Colonic mucosa (tissue), 4 donors: ENCODE measurements around the gene ISCA2. TPM values are rescaled to one million over a fixed set of nuclear protein-coding genes. Genes with fewer than 3 reads are reported as not detected.

Source experiments
- DNase-seq: peaks from one replicate; pipeline ENCODE4 v3.0.0-alpha.2; 2020
- H3K27ac ChIP-seq: fragments of 200-600 bp; one replicate; pipeline ENCODE4 v1.8.0; 2021
- H3K27me3 ChIP-seq: fragments of 200-600 bp; one replicate; pipeline ENCODE4 v1.8.0; 2021
- H3K36me3 ChIP-seq: fragments of 200-600 bp; one replicate; pipeline ENCODE4 v1.8.0; 2021
- H3K4me1 ChIP-seq: fragments of 200-600 bp; one replicate; pipeline ENCODE4 v1.8.0; 2021; ENCODE audit warnings: mild to moderate bottlenecking
- H3K4me3 ChIP-seq: fragments of 200-600 bp; one replicate; pipeline ENCODE4 v1.8.0; 2021
- H3K9ac ChIP-seq, 2 donors: one replicate each; pipeline ENCODE4 v1.7.0; 2013; ENCODE audit warnings: control low read depth in 2 of 2, low read depth in 2 of 2, low read length in 2 of 2
- H3K9me3 ChIP-seq: fragments of 200-600 bp; one replicate; pipeline ENCODE4 v1.8.0; 2021
- intact Hi-C: fragments of 100-400 bp; cut with DNase I; formaldehyde crosslinking; loops from one replicate; pipeline ENCODE4 v1.14.1; 2022
- total RNA-seq, 2 donors: library from RNA; stranded (reverse); fragmentation: NEBNext Ultra II Directional in 1 of 2; extraction: Animal tissue kit (Norgen Biotek cat#: 25700) in 1 of 2; gene quantifications; one replicate each; pipeline ENCODE4 v1.2.1, GENCODE V29; 2021
- TF ChIP-seq, protein P1 (sequence below): fragments of 200-600 bp; IDR thresholded peaks from one replicate; pipeline ENCODE4 v1.8.0; 2022; ENCODE audit warnings: antibody characterized with exemption, mild to moderate bottlenecking
- donor health status: healthy.
- donor health status: DM: no; HTN: no; CAD: no.
- donor health status: DM: no; HTN: no; CAD: no.

ISCA2 gene
- total RNA-seq, 2 donors from 2014 or later, result 42.0 to 43.1 TPM

GRCh38 chr14:74524812-74525135 lies 31.2 kb downstream of the ISCA2 start:
- Histone ChIP-seq H3K27ac (no peak overlapping the region), H3K27me3 (no peaks in the 10 kb centered on the region), H3K36me3 (no peaks in the 10 kb centered on the region), H3K9me3 (no peaks in the 10 kb centered on the region), H3K4me1 (no peaks in the 10 kb centered on the region), H3K4me3 (no peak overlapping the region), H3K9ac (no peak overlapping the region)
- intact Hi-C loops, result no loop called here
- no peak for DNase-seq
- TF ChIP-seq, protein P1, sequence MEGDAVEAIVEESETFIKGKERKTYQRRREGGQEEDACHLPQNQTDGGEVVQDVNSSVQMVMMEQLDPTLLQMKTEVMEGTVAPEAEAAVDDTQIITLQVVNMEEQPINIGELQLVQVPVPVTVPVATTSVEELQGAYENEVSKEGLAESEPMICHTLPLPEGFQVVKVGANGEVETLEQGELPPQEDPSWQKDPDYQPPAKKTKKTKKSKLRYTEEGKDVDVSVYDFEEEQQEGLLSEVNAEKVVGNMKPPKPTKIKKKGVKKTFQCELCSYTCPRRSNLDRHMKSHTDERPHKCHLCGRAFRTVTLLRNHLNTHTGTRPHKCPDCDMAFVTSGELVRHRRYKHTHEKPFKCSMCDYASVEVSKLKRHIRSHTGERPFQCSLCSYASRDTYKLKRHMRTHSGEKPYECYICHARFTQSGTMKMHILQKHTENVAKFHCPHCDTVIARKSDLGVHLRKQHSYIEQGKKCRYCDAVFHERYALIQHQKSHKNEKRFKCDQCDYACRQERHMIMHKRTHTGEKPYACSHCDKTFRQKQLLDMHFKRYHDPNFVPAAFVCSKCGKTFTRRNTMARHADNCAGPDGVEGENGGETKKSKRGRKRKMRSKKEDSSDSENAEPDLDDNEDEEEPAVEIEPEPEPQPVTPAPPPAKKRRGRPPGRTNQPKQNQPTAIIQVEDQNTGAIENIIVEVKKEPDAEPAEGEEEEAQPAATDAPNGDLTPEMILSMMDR, result no peak

DNA sequence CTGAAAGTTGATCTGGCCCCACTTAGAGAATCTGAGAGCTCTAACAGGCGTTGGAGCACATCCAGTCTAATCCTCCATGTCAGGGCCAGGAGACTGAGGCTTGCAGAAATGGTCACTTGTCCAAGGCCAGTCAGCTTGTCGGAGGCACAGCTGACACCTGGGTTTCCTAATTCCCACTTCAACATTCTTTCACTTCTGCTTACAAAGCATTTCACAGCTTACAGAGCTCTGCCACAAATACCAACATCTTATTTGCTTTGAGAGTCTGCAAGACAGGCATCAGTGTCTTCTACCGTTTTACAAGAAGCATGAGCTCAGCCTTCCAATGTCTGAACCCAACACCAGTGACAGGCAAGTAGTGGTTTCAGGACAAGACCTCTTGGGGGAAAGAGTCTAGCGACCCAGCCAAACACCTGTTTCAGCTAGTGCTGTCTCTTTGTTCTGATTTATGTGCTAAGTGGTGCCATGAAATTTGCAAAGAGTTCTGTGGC lies 31.8 kb downstream of the ISCA2 start:
- Histone ChIP-seq H3K36me3 (no peaks in the 10 kb centered on the region), H3K9ac (no peak overlapping the region), H3K27me3 (no peaks in the 10 kb centered on the region), H3K27ac (no peak overlapping the region), H3K9me3 (no peaks in the 10 kb centered on the region), H3K4me3 (no peak overlapping the region), H3K4me1 (no peaks in the 10 kb centered on the region)
- no peak for DNase-seq
- intact Hi-C loops, result no loop called here
- TF ChIP-seq, protein P1, result no peak

- DNase-seq, result no peak
- Histone ChIP-seq H3K36me3 (no peaks in the 10 kb centered on the region), H3K27me3 (no peaks in the 10 kb centered on the region), H3K4me3 (no peak overlapping the region), H3K9me3 (no peaks in the 10 kb centered on the region), H3K9ac (no peak overlapping the region), H3K27ac (no peak overlapping the region), H3K4me1 (no peaks in the 10 kb centered on the region)
- TF ChIP-seq, protein P1, result no peak
- intact Hi-C loops, result no loop called here
Measured at GRCh38 chr14:74526854-74527585, 33.5 kb downstream of the ISCA2 start.

DNA sequence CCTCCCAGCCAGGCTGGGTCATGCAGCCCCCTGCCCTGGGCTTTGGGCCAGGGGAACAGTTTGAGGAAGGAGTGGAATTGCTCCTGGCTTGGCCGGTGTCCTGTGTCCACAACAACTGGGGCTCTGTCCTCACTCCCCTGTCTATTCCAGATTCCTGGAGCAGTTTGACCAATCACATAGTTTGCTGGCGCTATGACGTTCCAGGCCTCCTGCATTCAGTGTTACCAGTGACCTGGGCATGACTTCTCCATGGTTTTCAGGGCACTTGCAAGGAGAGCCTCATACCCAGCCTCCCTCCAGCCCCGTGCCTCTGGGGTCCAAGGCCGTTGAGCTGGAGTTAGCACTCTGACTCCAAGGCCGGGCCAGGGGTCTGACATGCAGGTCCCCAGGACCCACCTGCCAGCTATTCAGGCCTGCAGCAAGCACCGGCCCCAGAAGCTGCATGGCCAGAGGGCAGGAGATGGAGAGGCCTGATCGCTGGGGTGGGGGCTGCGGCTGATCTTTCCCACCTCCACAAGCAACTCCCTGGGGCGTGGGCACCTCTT lies 34.2 kb downstream of the ISCA2 start:
- DNase-seq, result no peak
- H3K9ac ChIP-seq, result no peak overlapping the region
- H3K4me1 ChIP-seq, result no peaks in the 10 kb centered on the region
- no peaks in the 10 kb centered on the region for H3K27me3 ChIP-seq
- TF ChIP-seq, protein P1, result no peak
- H3K27ac ChIP-seq, result no peak overlapping the region
- H3K9me3 ChIP-seq, result no peaks in the 10 kb centered on the region
- H3K4me3 ChIP-seq, result no peak overlapping the region
- no peaks in the 10 kb centered on the region for H3K36me3 ChIP-seq
- intact Hi-C loops, result no loop called here

DNA sequence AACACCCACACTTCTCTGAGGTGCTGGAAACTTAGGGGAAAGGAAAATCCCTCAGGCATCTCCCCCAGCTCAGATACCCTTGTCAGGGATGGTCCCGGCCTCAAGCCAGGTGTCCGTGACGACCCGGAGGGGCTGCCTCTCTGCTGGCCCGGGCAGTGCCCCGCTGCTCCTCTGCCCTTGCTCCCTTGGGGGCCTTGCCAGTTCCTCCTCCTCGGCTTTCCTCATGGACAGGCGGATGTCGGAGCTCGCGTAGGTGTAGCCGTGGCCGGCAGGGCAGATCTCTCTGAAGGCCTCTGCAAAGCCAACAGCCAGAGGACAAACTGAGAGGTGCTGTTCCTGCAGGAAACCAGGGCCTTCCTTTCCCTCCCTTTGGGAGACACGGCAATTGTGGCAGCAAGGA lies 34.8 kb downstream of the ISCA2 start:
- no peak overlapping the region for H3K27ac ChIP-seq
- no peaks in the 10 kb centered on the region for H3K27me3 ChIP-seq
- no peak overlapping the region for H3K9ac ChIP-seq
- intact Hi-C loops, result no loop called here
- TF ChIP-seq, protein P1, result no peak
- H3K9me3 ChIP-seq, result no peaks in the 10 kb centered on the region
- no peaks in the 10 kb centered on the region for H3K36me3 ChIP-seq
- DNase-seq, result no peak
- H3K4me1 ChIP-seq, result no peaks in the 10 kb centered on the region
- no peak overlapping the region for H3K4me3 ChIP-seq
